ENCODE results near the gene GOLGA1. TPM values are rescaled to one million over a fixed set of nuclear protein-coding genes. Genes with fewer than 3 reads are reported as not detected.

GOLGA1 gene
- total RNA-seq, 1 experiment from 2014 or later = 9.6 TPM

DNA sequence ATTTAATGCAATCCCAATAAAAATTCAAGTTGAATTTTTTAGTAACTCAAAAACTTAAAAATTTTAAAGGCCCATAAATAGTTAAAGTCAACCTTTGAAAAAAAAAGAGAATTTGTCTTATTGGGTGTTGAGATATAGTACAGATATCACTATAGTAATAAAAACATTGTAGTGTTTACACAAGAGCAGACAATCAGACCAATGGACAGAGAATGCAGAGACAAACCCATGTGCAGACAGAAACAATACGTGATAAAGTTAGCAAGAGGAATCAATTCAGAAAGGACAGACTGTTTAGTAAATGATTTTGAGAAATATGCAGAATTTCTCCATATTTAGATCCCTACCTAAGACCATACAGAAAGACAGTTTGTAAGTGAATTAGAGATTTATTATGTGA is 33.9 kb downstream of the GOLGA1 start:
- H3K27me3 Mint-ChIP-seq (ENCODE audit: low read depth) = no peaks in the 10 kb centered on the region
- no peak overlapping the region for H3K4me3 Mint-ChIP-seq
- ChIA-PET CTCF (no interaction called here), POLR2A (no interaction called here)
- H3K36me3 Mint-ChIP-seq = peaks cover 5% of the 10 kb centered on the region
- no peak for ATAC-seq
- H3K4me1 Mint-ChIP-seq = peaks cover 5% of the 10 kb centered on the region
- TF ChIP-seq, protein P1, sequence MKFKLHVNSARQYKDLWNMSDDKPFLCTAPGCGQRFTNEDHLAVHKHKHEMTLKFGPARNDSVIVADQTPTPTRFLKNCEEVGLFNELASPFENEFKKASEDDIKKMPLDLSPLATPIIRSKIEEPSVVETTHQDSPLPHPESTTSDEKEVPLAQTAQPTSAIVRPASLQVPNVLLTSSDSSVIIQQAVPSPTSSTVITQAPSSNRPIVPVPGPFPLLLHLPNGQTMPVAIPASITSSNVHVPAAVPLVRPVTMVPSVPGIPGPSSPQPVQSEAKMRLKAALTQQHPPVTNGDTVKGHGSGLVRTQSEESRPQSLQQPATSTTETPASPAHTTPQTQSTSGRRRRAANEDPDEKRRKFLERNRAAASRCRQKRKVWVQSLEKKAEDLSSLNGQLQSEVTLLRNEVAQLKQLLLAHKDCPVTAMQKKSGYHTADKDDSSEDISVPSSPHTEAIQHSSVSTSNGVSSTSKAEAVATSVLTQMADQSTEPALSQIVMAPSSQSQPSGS (CRISPR knock-in tag; IDR thresholded peaks at IDR 0.05; ENCODE audit: borderline replicate concordance, low read depth) = no peak
- TF ChIP-seq ZNF396 (CRISPR knock-in tag; IDR thresholded peaks at IDR 0.05; ENCODE audit: borderline replicate concordance) (no peak), ZBTB21 (CRISPR knock-in tag; IDR thresholded peaks at IDR 0.05; ENCODE audit: borderline replicate concordance) (no peak), CBFB (CRISPR knock-in tag; IDR thresholded peaks at IDR 0.05; ENCODE audit: low read depth) (no peak), ZNF219 (CRISPR knock-in tag; IDR thresholded peaks at IDR 0.05; ENCODE audit: borderline replicate concordance) (no peak), NR1H2 (CRISPR knock-in tag; IDR thresholded peaks at IDR 0.05) (no peak), SMAD4 (CRISPR knock-in tag; IDR thresholded peaks at IDR 0.05) (no peak), TP53 (CRISPR knock-in tag; IDR thresholded peaks at IDR 0.05) (no peak), MXD4 (CRISPR knock-in tag; IDR thresholded peaks at IDR 0.05; ENCODE audit: borderline replicate concordance) (no peak), SOX15 (CRISPR knock-in tag; IDR thresholded peaks at IDR 0.05) (no peak), SP1 (CRISPR knock-in tag; conservative IDR thresholded peaks at IDR 0.05) (no peak), IRF2 (CRISPR knock-in tag; IDR thresholded peaks at IDR 0.05; ENCODE audit: borderline replicate concordance, low read depth) (no peak), TEAD1 (CRISPR knock-in tag; IDR thresholded peaks at IDR 0.05) (no peak)
- TF ChIP-seq, protein P2, sequence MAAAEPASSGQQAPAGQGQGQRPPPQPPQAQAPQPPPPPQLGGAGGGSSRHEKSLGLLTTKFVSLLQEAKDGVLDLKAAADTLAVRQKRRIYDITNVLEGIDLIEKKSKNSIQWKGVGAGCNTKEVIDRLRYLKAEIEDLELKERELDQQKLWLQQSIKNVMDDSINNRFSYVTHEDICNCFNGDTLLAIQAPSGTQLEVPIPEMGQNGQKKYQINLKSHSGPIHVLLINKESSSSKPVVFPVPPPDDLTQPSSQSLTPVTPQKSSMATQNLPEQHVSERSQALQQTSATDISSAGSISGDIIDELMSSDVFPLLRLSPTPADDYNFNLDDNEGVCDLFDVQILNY (CRISPR knock-in tag; IDR thresholded peaks at IDR 0.05) = no peak
- TF ChIP-seq, protein P3, sequence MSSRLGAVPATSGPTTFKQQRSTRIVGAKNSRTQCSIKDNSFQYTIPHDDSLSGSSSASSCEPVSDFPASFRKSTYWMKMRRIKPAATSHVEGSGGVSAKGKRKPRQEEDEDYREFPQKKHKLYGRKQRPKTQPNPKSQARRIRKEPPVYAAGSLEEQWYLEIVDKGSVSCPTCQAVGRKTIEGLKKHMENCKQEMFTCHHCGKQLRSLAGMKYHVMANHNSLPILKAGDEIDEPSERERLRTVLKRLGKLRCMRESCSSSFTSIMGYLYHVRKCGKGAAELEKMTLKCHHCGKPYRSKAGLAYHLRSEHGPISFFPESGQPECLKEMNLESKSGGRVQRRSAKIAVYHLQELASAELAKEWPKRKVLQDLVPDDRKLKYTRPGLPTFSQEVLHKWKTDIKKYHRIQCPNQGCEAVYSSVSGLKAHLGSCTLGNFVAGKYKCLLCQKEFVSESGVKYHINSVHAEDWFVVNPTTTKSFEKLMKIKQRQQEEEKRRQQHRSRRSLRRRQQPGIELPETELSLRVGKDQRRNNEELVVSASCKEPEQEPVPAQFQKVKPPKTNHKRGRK (CRISPR knock-in tag; IDR thresholded peaks at IDR 0.05; ENCODE audit: borderline replicate concordance) = no peak
- TF ChIP-seq, protein P4, sequence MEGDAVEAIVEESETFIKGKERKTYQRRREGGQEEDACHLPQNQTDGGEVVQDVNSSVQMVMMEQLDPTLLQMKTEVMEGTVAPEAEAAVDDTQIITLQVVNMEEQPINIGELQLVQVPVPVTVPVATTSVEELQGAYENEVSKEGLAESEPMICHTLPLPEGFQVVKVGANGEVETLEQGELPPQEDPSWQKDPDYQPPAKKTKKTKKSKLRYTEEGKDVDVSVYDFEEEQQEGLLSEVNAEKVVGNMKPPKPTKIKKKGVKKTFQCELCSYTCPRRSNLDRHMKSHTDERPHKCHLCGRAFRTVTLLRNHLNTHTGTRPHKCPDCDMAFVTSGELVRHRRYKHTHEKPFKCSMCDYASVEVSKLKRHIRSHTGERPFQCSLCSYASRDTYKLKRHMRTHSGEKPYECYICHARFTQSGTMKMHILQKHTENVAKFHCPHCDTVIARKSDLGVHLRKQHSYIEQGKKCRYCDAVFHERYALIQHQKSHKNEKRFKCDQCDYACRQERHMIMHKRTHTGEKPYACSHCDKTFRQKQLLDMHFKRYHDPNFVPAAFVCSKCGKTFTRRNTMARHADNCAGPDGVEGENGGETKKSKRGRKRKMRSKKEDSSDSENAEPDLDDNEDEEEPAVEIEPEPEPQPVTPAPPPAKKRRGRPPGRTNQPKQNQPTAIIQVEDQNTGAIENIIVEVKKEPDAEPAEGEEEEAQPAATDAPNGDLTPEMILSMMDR (IDR thresholded peaks at IDR 0.05) = no peak
- TF ChIP-seq, protein P5, sequence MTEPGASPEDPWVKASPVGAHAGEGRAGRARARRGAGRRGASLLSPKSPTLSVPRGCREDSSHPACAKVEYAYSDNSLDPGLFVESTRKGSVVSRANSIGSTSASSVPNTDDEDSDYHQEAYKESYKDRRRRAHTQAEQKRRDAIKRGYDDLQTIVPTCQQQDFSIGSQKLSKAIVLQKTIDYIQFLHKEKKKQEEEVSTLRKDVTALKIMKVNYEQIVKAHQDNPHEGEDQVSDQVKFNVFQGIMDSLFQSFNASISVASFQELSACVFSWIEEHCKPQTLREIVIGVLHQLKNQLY (CRISPR knock-in tag; IDR thresholded peaks at IDR 0.05) = no peak
- TF ChIP-seq, protein P6, sequence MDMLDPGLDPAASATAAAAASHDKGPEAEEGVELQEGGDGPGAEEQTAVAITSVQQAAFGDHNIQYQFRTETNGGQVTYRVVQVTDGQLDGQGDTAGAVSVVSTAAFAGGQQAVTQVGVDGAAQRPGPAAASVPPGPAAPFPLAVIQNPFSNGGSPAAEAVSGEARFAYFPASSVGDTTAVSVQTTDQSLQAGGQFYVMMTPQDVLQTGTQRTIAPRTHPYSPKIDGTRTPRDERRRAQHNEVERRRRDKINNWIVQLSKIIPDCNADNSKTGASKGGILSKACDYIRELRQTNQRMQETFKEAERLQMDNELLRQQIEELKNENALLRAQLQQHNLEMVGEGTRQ (CRISPR knock-in tag; IDR thresholded peaks at IDR 0.05) = no peak
- H3K27ac Mint-ChIP-seq = no peak overlapping the region
- no peaks in the 10 kb centered on the region for H3K9me3 Mint-ChIP-seq
- DNase-seq (ENCODE audit: low spot score) = no peak

DNA sequence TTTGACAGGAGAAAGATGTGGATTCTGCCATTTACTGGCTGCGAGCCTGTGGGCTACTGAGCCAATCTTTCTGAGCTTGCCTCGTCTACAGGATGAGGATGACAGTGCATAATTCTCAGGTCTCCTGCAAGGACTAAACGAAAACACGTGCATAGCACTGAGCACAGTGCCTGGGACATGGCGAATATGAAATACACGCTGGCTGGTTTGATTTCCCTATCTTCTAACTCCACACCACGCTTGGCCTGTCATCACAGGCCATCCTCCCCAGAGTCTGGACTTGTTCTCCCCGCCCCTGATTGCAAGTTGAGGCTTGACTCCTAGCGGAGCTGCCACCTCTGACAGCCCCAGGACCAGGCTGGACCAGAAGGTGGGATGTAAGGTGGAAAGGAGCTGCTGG is 41.0 kb downstream of the GOLGA1 start:
- Mint-ChIP-seq H3K4me1 (peaks cover 2% of the 10 kb centered on the region; the same call in 1 of the 2 replicates), H3K36me3 (peaks cover 3% of the 10 kb centered on the region; the same call in 1 of the 2 replicates), H3K9me3 (no peaks in the 10 kb centered on the region), H3K27ac (no peak overlapping the region), H3K4me3 (no peak overlapping the region), H3K27me3 (ENCODE audit: low read depth) (no peaks in the 10 kb centered on the region)
- ChIA-PET CTCF (interaction anchor here (2.1 kb wide), 1 partner anchor 123 kb away, joined by 8 read pairs; the partner anchor contains the start of gene OLFML2A), POLR2A (interaction anchor here (1.2 kb wide), 1 partner anchor 44 kb away, joined by 3 read pairs; no protein-coding TSS in a partner anchor)
- ATAC-seq = no peak
- DNase-seq (ENCODE audit: low spot score) = no peak
- TF ChIP-seq, protein P7, sequence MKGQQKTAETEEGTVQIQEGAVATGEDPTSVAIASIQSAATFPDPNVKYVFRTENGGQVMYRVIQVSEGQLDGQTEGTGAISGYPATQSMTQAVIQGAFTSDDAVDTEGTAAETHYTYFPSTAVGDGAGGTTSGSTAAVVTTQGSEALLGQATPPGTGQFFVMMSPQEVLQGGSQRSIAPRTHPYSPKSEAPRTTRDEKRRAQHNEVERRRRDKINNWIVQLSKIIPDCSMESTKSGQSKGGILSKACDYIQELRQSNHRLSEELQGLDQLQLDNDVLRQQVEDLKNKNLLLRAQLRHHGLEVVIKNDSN (CRISPR knock-in tag; IDR thresholded peaks at IDR 0.05) = no peak
- TF ChIP-seq, protein P3 (CRISPR knock-in tag; IDR thresholded peaks at IDR 0.05; ENCODE audit: borderline replicate concordance) = no peak
- TF ChIP-seq, protein P5 (CRISPR knock-in tag; IDR thresholded peaks at IDR 0.05) = no peak
- TF ChIP-seq MXD4 (CRISPR knock-in tag; IDR thresholded peaks at IDR 0.05; ENCODE audit: borderline replicate concordance) = no peak
- no peak for TF ChIP-seq MYBL2 (CRISPR knock-in tag; IDR thresholded peaks at IDR 0.05)
- TF ChIP-seq, protein P8, sequence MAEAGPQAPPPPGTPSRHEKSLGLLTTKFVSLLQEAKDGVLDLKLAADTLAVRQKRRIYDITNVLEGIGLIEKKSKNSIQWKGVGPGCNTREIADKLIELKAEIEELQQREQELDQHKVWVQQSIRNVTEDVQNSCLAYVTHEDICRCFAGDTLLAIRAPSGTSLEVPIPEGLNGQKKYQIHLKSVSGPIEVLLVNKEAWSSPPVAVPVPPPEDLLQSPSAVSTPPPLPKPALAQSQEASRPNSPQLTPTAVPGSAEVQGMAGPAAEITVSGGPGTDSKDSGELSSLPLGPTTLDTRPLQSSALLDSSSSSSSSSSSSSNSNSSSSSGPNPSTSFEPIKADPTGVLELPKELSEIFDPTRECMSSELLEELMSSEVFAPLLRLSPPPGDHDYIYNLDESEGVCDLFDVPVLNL (CRISPR knock-in tag; IDR thresholded peaks at IDR 0.05; ENCODE audit: borderline replicate concordance, low read depth) = no peak

Measured in WTC11 (cell line).